BE2C (cell line): ENCODE measurements around the gene RIC3.

ENCODE experiments used
- DNase-seq: peaks from one replicate; pipeline ENCODE4 v3.0.0-alpha.2; 2020
- H3K27me3 ChIP-seq: fragments of 250-450 bp; sonication (Bioruptor Pico); 2 replicates; pipeline ENCODE4 v1.5.1; 2020; ENCODE audit warnings: mild to moderate bottlenecking
- H3K36me3 ChIP-seq: fragments of 250-450 bp; sonication (Bioruptor Pico); 2 replicates; pipeline ENCODE4 v1.5.1; 2020; ENCODE audit warnings: mild to moderate bottlenecking
- H3K4me1 ChIP-seq: fragments of 250-450 bp; sonication (Bioruptor Pico); 2 replicates; pipeline ENCODE4 v1.5.1; 2020
- H3K4me3 ChIP-seq: 2 replicates; pipeline ENCODE4 v1.5.1; 2011; ENCODE audit warnings: low read depth, low read length
- H3K9me3 ChIP-seq: fragments of 250-450 bp; sonication (Bioruptor Pico); 2 replicates; pipeline ENCODE4 v1.5.1; 2020
- TF ChIP-seq, protein P1 (sequence below): IDR thresholded peaks from 2 replicates; pipeline ENCODE4 v1.5.1; 2012; ENCODE audit warnings: mild to moderate bottlenecking, low read depth, low read length

The RIC3 gene

DNA sequence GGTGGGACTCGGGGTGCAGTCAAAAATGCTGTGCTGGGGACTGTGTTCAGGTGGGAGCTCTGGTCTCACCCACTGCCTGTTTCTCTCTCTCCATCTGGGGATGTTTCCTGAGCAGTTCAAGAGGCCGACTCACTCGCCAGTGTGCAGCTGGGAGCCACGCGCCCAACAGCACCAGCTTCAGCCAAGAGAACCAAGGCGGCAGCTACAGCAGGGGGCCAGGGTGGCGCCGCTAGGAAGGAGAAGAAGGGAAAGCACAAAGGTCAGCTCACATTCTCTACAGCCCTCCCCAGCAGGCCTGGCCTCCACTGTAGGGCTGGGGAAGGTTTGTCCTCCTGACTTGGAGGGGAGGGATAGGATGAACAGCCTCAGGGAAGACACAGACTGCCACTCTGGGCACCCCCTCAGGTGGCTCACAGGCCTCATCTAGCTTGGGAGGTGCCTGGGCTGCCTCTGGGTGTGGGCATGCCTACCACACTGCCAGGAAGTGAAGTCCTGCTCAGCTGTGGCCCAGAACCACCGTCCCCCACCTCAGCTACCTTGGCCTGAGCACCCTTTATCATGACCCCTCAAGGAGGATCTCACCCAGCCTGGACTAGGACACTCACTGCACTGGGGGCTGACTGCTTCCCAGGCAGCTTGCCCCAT is 74.8 kb downstream of the RIC3 start:
- DNase-seq = no peak
- Histone ChIP-seq H3K9me3 (no peaks in the 10 kb centered on the region), H3K4me1 (peaks cover 10% of the 10 kb centered on the region; the same call in 1 of the 2 replicates), H3K36me3 (peaks cover 83% of the 10 kb centered on the region), H3K4me3 (no peak overlapping the region), H3K27me3 (no peaks in the 10 kb centered on the region)
- TF ChIP-seq, protein P1, sequence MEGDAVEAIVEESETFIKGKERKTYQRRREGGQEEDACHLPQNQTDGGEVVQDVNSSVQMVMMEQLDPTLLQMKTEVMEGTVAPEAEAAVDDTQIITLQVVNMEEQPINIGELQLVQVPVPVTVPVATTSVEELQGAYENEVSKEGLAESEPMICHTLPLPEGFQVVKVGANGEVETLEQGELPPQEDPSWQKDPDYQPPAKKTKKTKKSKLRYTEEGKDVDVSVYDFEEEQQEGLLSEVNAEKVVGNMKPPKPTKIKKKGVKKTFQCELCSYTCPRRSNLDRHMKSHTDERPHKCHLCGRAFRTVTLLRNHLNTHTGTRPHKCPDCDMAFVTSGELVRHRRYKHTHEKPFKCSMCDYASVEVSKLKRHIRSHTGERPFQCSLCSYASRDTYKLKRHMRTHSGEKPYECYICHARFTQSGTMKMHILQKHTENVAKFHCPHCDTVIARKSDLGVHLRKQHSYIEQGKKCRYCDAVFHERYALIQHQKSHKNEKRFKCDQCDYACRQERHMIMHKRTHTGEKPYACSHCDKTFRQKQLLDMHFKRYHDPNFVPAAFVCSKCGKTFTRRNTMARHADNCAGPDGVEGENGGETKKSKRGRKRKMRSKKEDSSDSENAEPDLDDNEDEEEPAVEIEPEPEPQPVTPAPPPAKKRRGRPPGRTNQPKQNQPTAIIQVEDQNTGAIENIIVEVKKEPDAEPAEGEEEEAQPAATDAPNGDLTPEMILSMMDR = no peak

DNA sequence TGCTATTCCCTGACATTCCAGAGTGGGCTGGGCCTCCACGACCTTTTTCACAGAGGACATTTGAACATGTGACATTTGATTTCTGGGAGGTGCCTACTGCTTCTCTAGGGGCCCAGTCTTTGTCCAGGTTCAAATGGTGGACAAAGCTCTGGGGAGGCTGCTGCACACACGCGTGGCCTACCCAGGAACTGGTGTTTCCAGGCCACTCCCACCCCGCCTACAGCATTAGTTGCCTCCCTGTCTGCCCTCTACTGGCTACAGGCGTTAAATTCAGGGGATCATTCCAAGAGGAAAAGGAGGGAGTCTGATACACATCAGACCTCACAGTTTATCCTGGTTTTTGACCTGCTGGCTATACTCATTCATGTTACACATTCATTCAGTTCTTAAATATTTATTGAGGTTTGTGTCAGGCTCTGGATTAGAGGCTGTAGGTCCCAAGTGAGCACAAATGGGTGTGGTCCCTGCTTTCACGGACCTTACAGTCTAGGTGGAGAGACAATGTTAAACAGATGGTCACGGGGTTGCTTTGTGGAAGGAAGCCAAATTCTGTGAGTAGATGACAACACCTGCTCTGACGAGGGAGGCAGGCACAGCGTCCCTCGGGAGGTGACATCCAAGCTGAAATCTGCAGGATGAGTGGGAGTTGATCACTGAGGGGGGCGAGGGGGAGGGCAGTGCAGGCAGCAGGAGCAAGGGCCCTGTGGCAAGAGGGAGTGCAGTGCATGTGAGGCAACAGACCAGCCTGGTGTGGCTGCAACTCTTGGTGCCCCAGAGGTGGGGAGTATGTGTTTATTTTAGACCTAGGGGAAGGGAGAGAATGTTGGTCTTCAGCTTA is 76.0 kb downstream of the RIC3 start:
- Histone ChIP-seq H3K27me3 (no peaks in the 10 kb centered on the region), H3K4me3 (no peak overlapping the region), H3K36me3 (peaks cover 72% of the 10 kb centered on the region), H3K4me1 (peaks cover 12% of the 10 kb centered on the region; the same call in 1 of the 2 replicates), H3K9me3 (no peaks in the 10 kb centered on the region)
- DNase-seq = peak; percentile 72
- TF ChIP-seq, protein P1 = peak; percentile 69

DNA sequence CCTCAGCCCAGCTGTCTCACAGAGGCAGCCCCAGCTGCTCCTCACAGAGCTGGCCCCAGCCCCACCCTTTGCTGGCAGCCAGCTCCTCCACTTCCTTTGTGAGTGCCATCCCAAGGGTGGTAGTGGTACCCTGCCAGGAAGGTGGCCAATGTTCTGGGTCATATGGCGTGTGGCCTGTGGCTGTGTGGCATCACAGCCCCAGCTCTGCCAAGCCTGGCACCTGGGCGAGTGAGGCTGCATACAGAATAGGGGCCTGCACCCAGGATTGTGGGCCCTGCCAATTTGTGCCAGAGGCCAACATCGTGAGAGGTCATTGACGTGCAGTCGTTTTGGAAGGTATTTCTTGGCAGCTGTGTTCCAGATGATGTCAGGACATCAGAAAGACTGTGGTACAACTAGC is 77.1 kb downstream of the RIC3 start:
- Histone ChIP-seq H3K4me1 (peaks cover 22% of the 10 kb centered on the region), H3K27me3 (no peaks in the 10 kb centered on the region), H3K36me3 (peaks cover 62% of the 10 kb centered on the region), H3K4me3 (no peak overlapping the region), H3K9me3 (no peaks in the 10 kb centered on the region)
- TF ChIP-seq, protein P1 = no peak
- DNase-seq = no peak

DNA sequence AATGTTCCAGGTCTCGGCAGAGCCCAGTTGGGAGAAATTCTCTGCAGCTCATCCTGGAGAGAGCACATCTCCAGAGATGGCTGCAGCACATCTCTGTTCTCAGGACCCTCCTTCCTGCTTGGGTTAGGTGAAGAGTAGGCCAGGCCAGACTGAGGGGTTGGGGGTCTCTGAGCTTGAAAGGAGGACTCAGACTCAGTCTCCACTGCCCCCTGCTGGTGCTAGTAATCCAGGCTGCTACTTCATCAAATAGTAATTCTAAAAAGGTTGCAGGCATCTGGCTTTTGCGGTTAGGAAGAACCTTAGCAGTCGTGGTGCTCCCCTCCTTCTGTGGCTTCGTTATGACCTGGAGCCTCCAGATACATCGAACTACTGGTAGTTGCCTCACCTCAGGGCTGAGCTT is 78.1 kb downstream of the RIC3 start:
- H3K9me3 ChIP-seq = no peaks in the 10 kb centered on the region
- H3K4me3 ChIP-seq = no peak overlapping the region
- peaks cover 27% of the 10 kb centered on the region for H3K4me1 ChIP-seq
- H3K27me3 ChIP-seq = no peaks in the 10 kb centered on the region
- H3K36me3 ChIP-seq = peaks cover 52% of the 10 kb centered on the region
- DNase-seq = peak; percentile 73
- TF ChIP-seq, protein P1 = peak; percentile 71

DNA sequence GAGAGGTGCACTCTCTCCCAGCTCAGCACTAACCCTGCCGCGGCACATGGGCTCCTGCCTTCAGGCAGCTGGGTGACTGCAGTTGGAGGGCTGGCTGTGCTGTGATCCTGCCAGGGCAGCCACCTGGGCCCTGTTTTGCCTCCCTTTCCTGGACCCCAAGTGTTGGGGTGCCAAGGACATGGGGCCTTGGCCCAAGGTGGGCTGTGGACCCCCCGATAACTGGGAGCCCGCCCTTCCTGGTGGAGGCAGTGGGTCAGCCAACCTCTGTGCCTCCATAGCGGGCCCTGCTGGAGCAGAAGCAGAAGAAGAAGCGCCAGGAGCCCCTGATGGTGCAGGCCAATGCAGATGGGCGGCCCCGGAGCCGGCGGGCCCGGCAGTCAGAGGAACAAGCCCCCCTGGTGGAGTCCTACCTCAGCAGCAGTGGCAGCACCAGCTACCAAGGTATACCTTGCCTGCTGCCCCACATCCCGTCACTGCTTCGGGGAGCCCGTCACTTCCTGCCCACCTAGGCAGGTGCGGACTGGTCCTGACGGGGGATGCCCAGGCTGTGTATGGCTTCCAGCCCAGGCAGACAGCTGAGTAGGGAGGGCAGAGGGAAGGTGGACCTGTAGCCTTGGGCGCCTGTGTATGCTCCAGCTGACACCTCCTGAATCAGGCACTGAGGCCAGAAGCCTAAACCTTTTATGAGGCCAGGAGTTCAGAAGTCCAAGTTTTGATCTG is 78.9 kb downstream of the RIC3 start:
- TF ChIP-seq, protein P1 = no peak
- Histone ChIP-seq H3K4me1 (peaks cover 35% of the 10 kb centered on the region), H3K9me3 (no peaks in the 10 kb centered on the region), H3K4me3 (no peak overlapping the region), H3K36me3 (peaks cover 44% of the 10 kb centered on the region), H3K27me3 (no peaks in the 10 kb centered on the region)
- no peak for DNase-seq
